Mesothelial cell of epicardium (in vitro differentiated cells): ENCODE measurements around the gene ITGB8. TPM values are rescaled to one million over a fixed set of nuclear protein-coding genes. Genes with fewer than 3 reads are reported as not detected.

Experiments
- DNase-seq, 2 experiments: peaks; one replicate each; pipeline ENCODE4 v3.0.0; 2021; ENCODE audit warnings: low spot score in 2 of 2; ENCODE audit not compliant: unreplicated experiment in 2 of 2
- H3K27ac Mint-ChIP-seq: 2 replicates; pipeline ENCODE4 v1.8.0; 2021; ENCODE audit warnings: mixed read lengths
- H3K27me3 Mint-ChIP-seq: 2 replicates; pipeline ENCODE4 v1.8.0; 2021; ENCODE audit warnings: low read depth, mixed read lengths
- H3K36me3 Mint-ChIP-seq: 2 replicates; pipeline ENCODE4 v1.8.0; 2021; ENCODE audit warnings: mixed read lengths
- H3K4me1 Mint-ChIP-seq: 2 replicates; pipeline ENCODE4 v1.8.0; 2021; ENCODE audit warnings: mixed read lengths
- H3K4me3 Mint-ChIP-seq: 2 replicates; pipeline ENCODE4 v1.8.0; 2021; ENCODE audit warnings: mild to moderate bottlenecking, moderate library complexity, mixed read lengths
- H3K9me3 Mint-ChIP-seq: 2 replicates; pipeline ENCODE4 v1.8.0; 2021; ENCODE audit warnings: mixed read lengths
- CTCF ChIP-seq: fragments of 200-600 bp; sonication (generic); IDR thresholded peaks from one replicate; pipeline ENCODE4 v1.5.0; 2021; ENCODE audit warnings: antibody characterized with exemption; ENCODE audit not compliant: unreplicated experiment
- total RNA-seq: library from RNA; stranded (reverse); gene quantifications from 3 replicates; pipeline ENCODE4 v1.2.1, GENCODE V29; 2021

Gene ITGB8
- total RNA-seq, 1 donor from 2014 or later, result 15.6 TPM

DNA sequence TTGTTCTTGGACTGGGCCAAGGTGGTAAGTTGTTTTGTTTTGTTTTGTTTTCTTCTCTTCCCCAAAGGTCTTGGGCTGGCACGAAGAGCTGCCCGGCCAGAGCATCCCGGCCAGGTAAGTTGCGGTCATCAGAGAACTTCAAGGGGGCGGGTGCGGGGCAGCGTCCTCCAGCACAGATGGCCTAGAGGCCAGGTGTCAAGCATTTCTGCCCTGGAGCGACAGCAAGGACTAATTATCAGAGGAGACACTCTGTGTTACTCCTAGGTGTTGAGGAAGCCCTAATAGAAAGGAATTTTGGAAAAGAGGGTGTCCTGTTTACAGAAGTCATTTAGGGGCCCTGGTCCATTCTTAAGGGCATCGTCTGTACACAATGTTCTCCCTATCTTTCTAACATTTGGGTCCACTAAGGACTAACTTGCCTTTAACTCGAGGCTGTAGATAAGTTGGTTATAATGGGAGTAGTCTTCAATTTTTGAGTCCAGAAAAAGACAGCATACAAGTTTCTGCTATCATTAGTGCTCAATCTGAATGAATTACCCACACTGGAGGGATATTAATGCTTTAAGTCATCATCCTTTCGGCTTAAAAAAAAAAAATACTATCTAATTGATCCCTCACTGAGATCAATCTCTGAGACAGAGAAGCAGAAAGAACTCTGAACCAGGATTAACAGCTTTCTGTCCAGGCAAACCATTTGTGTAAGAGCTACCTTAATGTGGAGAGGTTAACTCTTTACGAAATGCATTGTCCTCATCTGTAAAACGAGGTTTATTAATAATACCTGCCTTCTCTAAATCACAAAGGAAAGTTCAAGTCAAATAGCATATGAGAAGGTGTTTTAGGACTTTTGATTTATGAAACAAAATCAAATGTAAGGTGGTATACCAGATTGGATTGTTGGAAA lies 1.5 kb downstream of the ITGB8 start:
- Mint-ChIP-seq H3K27ac (peak overlapping the region; percentile 94), H3K9me3 (no peaks in the 10 kb centered on the region), H3K4me1 (peaks cover 43% of the 10 kb centered on the region), H3K4me3 (peak overlapping the region; percentile 91), H3K27me3 (no peaks in the 10 kb centered on the region), H3K36me3 (peaks cover 5% of the 10 kb centered on the region)
- TF ChIP-seq CTCF, result no peak
- DNase-seq, result no peak

GRCh38 chr7:20338285-20338684 lies 7.6 kb downstream of the ITGB8 start:
- Mint-ChIP-seq H3K27ac (no peak overlapping the region), H3K4me3 (no peak overlapping the region), H3K36me3 (peaks cover 13% of the 10 kb centered on the region), H3K9me3 (no peaks in the 10 kb centered on the region), H3K4me1 (peaks cover 19% of the 10 kb centered on the region), H3K27me3 (no peaks in the 10 kb centered on the region)
- DNase-seq, result no peak
- no peak for TF ChIP-seq CTCF

GRCh38 chr7:20340839-20341238 lies 10.1 kb downstream of the ITGB8 start:
- H3K36me3 Mint-ChIP-seq, result peaks cover 13% of the 10 kb centered on the region
- H3K9me3 Mint-ChIP-seq, result no peaks in the 10 kb centered on the region
- DNase-seq, result no peak
- H3K4me1 Mint-ChIP-seq, result peaks cover 9% of the 10 kb centered on the region
- H3K4me3 Mint-ChIP-seq, result no peak overlapping the region
- no peak for TF ChIP-seq CTCF
- no peaks in the 10 kb centered on the region for H3K27me3 Mint-ChIP-seq
- H3K27ac Mint-ChIP-seq, result peak overlapping the region; percentile 14

DNA sequence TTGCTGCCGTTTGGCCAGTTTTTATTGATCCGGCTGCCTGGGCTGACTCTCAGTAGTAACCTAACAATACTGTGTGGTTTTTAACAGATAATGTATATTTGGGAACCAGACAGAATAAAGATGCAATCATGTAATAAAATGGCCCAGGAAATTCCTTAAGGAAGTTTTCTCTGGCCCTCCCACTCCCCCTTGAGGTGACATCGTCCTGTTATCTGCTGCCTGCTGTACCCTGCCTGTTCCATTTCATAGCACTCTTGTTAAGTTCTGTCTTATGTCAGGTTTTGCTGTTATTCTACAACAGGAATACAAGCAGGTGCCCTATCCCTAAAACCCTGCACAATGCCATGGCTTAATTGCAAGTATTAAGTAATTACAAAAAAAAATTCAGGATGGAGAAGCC lies 12.5 kb downstream of the ITGB8 start:
- DNase-seq, result no peak
- Mint-ChIP-seq H3K27me3 (no peaks in the 10 kb centered on the region), H3K36me3 (peaks cover 9% of the 10 kb centered on the region), H3K4me3 (no peak overlapping the region), H3K27ac (no peak overlapping the region), H3K4me1 (peaks cover 9% of the 10 kb centered on the region), H3K9me3 (peaks cover 10% of the 10 kb centered on the region)
- no peak for TF ChIP-seq CTCF

DNA sequence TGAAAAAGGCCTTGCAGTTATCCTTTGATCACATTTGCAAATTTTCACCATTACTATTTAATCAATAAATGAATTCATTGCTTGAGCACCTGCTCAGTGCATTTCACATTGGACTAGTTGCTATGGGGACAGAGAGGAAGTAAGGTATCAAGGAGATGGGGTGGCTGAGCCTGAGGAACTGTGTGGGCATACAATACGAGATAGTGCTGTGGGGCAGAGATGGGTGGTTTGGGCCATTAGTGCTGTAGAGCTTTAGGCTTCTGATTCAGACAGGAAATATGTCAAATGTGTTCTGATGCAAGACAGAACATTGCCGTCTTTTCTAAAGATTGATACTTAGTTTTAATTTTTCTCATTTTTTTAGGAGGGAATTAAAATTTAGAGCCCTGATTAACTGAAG lies 13.2 kb downstream of the ITGB8 start:
- no peak for TF ChIP-seq CTCF
- Mint-ChIP-seq H3K9me3 (peaks cover 14% of the 10 kb centered on the region), H3K27ac (no peak overlapping the region), H3K4me3 (no peak overlapping the region), H3K4me1 (peaks cover 9% of the 10 kb centered on the region), H3K36me3 (peaks cover 14% of the 10 kb centered on the region), H3K27me3 (no peaks in the 10 kb centered on the region)
- no peak for DNase-seq
